HEK293T (cell line): ENCODE results near the gene SDC4.

Experiments used
- BHLHE40 ChIP-seq: fragments of 450-650 bp; IDR thresholded peaks from 2 replicates; pipeline ENCODE4 v1.6.1; 2016; ENCODE audit warnings: mild to moderate bottlenecking, moderate library complexity, borderline replicate concordance
- CTBP1 ChIP-seq: fragments of 450-650 bp; IDR thresholded peaks from 2 replicates; pipeline ENCODE4 v1.6.1; 2016; ENCODE audit warnings: borderline replicate concordance
- ELF4 ChIP-seq: fragments of 450-650 bp; IDR thresholded peaks from 2 replicates; pipeline ENCODE4 v1.6.1; 2017; ENCODE audit warnings: antibody characterized with exemption
- FOXA1 ChIP-seq: fragments of 450-650 bp; IDR thresholded peaks from 2 replicates; pipeline ENCODE4 v1.6.1; 2016; ENCODE audit warnings: mild to moderate bottlenecking
- FOXK2 ChIP-seq: fragments of 450-650 bp; IDR thresholded peaks from 2 replicates; pipeline ENCODE4 v1.6.1; 2016; ENCODE audit warnings: mild to moderate bottlenecking
- FOXM1 ChIP-seq: fragments of 450-650 bp; IDR thresholded peaks from 2 replicates; pipeline ENCODE4 v1.6.1; 2017; ENCODE audit warnings: mild to moderate bottlenecking, borderline replicate concordance
- SP1 ChIP-seq: fragments of 450-650 bp; IDR thresholded peaks from 2 replicates; pipeline ENCODE4 v1.6.1; 2017
- SUZ12 ChIP-seq: fragments of 450-650 bp; IDR thresholded peaks from 2 replicates; pipeline ENCODE4 v1.6.1; 2016; ENCODE audit warnings: mild to moderate bottlenecking
- TARDBP ChIP-seq: fragments of 450-650 bp; IDR thresholded peaks from 2 replicates; pipeline ENCODE4 v1.6.1; 2016
- ZNF384 ChIP-seq: fragments of 450-650 bp; IDR thresholded peaks from 2 replicates; pipeline ENCODE4 v1.6.1; 2016

GRCh38 chr20:45367126-45367525 is 18.9 kb upstream of the SDC4 start:
- TF ChIP-seq FOXK2 (no peak), SP1 (no peak), ZNF384 (no peak), FOXM1 (no peak), FOXA1 (no peak), ELF4 (no peak), BHLHE40 (no peak), SUZ12 (no peak), TARDBP (no peak), CTBP1 (no peak)
